Nephron (organoid): ENCODE data around the gene VWA8.

Experiments
- H3K27ac Mint-ChIP-seq, 3 experiments: 2 replicates each; pipeline ENCODE4 v1.8.0; 2020; ENCODE audit warnings: mixed read lengths in 3 of 3, mild to moderate bottlenecking in 2 of 3, moderate library complexity in 1 of 3
- H3K27me3 Mint-ChIP-seq: 2 replicates; pipeline ENCODE4 v1.8.0; 2021; ENCODE audit warnings: low read depth, mild to moderate bottlenecking, moderate library complexity, mixed read lengths
- H3K36me3 Mint-ChIP-seq: 2 replicates; pipeline ENCODE4 v1.8.0; 2020; ENCODE audit warnings: low read depth, mixed read lengths
- H3K4me1 Mint-ChIP-seq: 2 replicates; pipeline ENCODE4 v1.8.0; 2020; ENCODE audit warnings: mixed read lengths
- H3K4me3 Mint-ChIP-seq, 3 experiments: 2 replicates each; pipeline ENCODE4 v1.8.0; 2020; ENCODE audit warnings: mild to moderate bottlenecking in 3 of 3, mixed read lengths in 3 of 3, moderate library complexity in 2 of 3
- H3K9me3 Mint-ChIP-seq: 2 replicates; pipeline ENCODE4 v1.8.0; 2020; ENCODE audit warnings: mixed read lengths
- TF ChIP-seq, protein P1 (sequence below), 3 experiments: fragments of 200-600 bp; sonication (generic); IDR thresholded peaks; one replicate each; pipeline ENCODE4 v1.5.0; 2021; ENCODE audit warnings: antibody characterized with exemption in 3 of 3; ENCODE audit not compliant: unreplicated experiment in 3 of 3

VWA8 gene

DNA sequence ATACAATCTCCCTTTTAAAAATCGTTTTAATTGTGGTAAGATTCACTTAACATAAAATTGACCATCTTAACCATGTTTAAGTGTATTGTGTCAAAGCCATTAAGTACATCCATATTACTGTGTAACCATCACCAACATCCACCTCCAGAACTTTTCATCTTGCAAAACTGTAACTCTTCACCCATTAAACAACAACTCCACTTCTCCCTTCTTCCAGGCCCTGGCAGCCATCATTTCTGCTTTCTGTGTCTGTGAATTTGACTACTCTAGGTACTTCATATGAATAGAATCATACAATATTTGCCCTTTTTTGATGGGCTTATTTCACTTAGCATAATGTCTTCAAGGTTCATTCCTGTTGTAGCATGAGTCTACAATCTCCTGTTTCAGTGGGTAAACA lies 36.5 kb upstream of the VWA8 start:
- Mint-ChIP-seq H3K36me3 (no peaks in the 10 kb centered on the region), H3K4me3 (no peak overlapping the region), H3K9me3 (no peaks in the 10 kb centered on the region), H3K4me1 (peaks cover 5% of the 10 kb centered on the region), H3K27ac (no peak overlapping the region), H3K27me3 (peaks cover 7% of the 10 kb centered on the region)
- TF ChIP-seq, protein P1, sequence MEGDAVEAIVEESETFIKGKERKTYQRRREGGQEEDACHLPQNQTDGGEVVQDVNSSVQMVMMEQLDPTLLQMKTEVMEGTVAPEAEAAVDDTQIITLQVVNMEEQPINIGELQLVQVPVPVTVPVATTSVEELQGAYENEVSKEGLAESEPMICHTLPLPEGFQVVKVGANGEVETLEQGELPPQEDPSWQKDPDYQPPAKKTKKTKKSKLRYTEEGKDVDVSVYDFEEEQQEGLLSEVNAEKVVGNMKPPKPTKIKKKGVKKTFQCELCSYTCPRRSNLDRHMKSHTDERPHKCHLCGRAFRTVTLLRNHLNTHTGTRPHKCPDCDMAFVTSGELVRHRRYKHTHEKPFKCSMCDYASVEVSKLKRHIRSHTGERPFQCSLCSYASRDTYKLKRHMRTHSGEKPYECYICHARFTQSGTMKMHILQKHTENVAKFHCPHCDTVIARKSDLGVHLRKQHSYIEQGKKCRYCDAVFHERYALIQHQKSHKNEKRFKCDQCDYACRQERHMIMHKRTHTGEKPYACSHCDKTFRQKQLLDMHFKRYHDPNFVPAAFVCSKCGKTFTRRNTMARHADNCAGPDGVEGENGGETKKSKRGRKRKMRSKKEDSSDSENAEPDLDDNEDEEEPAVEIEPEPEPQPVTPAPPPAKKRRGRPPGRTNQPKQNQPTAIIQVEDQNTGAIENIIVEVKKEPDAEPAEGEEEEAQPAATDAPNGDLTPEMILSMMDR (IDR thresholded peaks at IDR 0.05; ENCODE audit: unreplicated experiment in 3 of 3): no peak

DNA sequence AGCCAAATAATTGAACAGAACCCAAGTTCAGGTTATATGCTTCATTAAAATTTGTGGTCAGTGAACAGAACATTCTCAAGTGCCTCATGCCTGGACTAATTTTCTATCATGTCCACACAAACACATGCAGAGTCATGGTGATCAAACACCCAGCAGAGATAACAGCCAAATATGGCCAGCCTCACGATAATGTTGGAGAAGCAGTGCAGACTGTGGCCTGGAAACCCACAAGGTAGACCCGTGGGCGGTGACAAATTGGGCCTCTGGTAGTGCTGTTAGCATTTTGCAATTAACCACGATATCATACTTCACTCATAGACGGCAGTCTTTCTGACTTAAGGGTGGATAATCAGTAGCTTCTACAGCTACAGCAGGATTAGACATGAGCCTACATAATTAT lies 35.0 kb upstream of the VWA8 start:
- Mint-ChIP-seq H3K27me3 (peaks cover 3% of the 10 kb centered on the region), H3K9me3 (no peaks in the 10 kb centered on the region), H3K27ac (no peak overlapping the region), H3K36me3 (no peaks in the 10 kb centered on the region), H3K4me3 (no peak overlapping the region), H3K4me1 (no peaks in the 10 kb centered on the region)
- TF ChIP-seq, protein P1 (IDR thresholded peaks at IDR 0.05; ENCODE audit: unreplicated experiment in 3 of 3): no peak

DNA sequence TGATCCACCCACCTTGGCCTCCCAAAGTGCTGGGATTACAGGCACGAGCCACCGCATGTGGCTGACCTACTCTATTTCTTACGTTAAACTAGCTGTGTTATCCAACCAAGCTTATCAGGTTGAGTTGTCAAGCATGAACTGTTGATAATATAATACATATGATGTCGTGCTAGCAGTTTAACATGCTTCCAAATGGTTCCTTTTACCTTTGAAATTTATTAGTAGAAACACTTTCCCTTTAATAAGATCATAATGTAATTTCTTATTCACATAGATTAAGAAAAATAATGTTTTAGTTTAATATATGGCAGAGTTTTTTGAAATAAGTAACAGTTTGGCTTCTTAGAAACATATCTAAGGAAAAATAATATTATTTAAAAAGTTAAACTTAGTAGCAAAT lies 34.4 kb upstream of the VWA8 start:
- Mint-ChIP-seq H3K9me3 (no peaks in the 10 kb centered on the region), H3K4me1 (no peaks in the 10 kb centered on the region), H3K4me3 (no peak overlapping the region), H3K36me3 (no peaks in the 10 kb centered on the region), H3K27ac (no peak overlapping the region), H3K27me3 (peaks cover 3% of the 10 kb centered on the region)
- TF ChIP-seq, protein P1 (IDR thresholded peaks at IDR 0.05; ENCODE audit: unreplicated experiment in 3 of 3): no peak

DNA sequence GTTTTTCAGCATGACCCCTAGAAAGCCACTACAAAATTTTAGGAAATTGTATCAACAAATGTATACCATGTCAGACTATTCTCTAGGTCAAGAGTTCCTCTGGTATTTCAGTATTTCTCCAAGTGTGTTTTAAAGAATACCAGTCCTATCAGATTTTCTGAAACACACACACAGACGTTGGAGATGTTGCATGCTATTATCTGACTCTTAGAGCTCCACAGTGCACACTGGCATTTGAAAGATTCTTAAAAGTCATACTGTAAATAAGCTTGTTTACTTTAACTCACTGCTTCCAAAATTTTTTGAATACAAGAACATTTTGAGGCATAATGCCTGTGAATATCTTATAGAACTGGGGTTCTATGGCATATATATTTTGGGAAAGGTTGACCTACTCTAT lies 33.8 kb upstream of the VWA8 start:
- Mint-ChIP-seq H3K4me3 (no peak overlapping the region), H3K27ac (no peak overlapping the region), H3K9me3 (no peaks in the 10 kb centered on the region), H3K36me3 (no peaks in the 10 kb centered on the region), H3K4me1 (no peaks in the 10 kb centered on the region), H3K27me3 (peaks cover 3% of the 10 kb centered on the region)
- TF ChIP-seq, protein P1 (IDR thresholded peaks at IDR 0.05; ENCODE audit: unreplicated experiment in 3 of 3): no peak

DNA sequence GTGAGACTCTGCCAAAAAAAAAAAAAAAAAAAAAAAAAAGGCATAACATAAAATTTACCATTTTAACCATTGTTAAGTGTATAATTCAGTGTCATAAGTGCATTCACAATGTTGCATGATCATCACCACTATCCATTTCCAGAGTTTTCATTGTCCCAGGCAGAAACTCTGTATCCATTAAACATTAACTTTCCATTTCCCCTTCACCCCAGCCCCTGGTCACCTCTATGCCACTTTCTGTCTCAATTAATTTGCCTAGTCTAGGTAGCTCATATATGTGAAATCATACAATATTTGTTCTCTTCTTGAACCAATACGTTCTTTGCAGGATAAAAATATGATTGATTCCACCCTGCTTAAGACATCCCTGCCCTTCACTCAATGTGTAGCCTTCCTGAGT lies 31.0 kb upstream of the VWA8 start:
- TF ChIP-seq, protein P1 (IDR thresholded peaks at IDR 0.05; ENCODE audit: unreplicated experiment in 3 of 3): no peak
- no peaks in the 10 kb centered on the region for H3K36me3 Mint-ChIP-seq
- H3K27ac Mint-ChIP-seq: no peak overlapping the region
- H3K27me3 Mint-ChIP-seq: peaks cover 3% of the 10 kb centered on the region
- H3K9me3 Mint-ChIP-seq: no peaks in the 10 kb centered on the region
- H3K4me1 Mint-ChIP-seq: no peaks in the 10 kb centered on the region
- H3K4me3 Mint-ChIP-seq: no peak overlapping the region

DNA sequence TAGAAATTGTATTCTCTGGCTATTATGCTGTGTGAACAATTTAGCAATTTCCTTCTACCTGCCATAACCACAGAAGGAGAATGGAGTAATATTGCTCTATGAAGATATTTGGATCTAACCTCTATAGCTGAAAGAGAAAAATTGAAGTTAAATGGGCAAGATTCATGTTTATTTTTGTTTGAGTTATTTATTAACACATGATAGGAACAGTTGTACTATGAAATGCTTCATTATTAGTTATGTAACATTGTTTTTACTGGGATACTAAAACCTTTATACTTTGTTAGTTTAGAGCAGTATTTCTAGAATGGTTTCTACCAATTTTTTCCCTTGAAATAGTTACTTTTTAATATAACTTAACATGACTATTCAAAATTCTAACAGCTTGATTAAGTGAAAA lies 27.3 kb upstream of the VWA8 start:
- TF ChIP-seq, protein P1 (IDR thresholded peaks at IDR 0.05; ENCODE audit: unreplicated experiment in 3 of 3): no peak
- Mint-ChIP-seq H3K4me3 (no peak overlapping the region), H3K4me1 (no peaks in the 10 kb centered on the region), H3K27me3 (peaks cover under 1% of the 10 kb centered on the region), H3K9me3 (no peaks in the 10 kb centered on the region), H3K36me3 (no peaks in the 10 kb centered on the region), H3K27ac (no peak overlapping the region)
